GM06990 (cell line): ENCODE measurements around the gene SEMA4G.

Experiments
- DNase-seq: peaks from one replicate; pipeline ENCODE4 v3.0.0-alpha.2; 2011; ENCODE audit not compliant: insufficient read length; ENCODE audit errors: extremely low read depth
- H3K27me3 ChIP-seq: replicated peaks from 2 replicates; pipeline ENCODE4 v1.6.0; 2011; ENCODE audit warnings: low read length; ENCODE audit not compliant: control insufficient read depth, insufficient read depth
- H3K36me3 ChIP-seq: 2 replicates; pipeline ENCODE4 v1.5.1; 2011; ENCODE audit warnings: low read length; ENCODE audit not compliant: control insufficient read depth, insufficient read depth
- H3K4me3 ChIP-seq: replicated peaks from 2 replicates; pipeline ENCODE4 v1.5.1; 2011; ENCODE audit warnings: low read depth, mild to moderate bottlenecking, control low read depth, low read length
- TF ChIP-seq, protein P1 (sequence below): IDR thresholded peaks from 2 replicates; pipeline ENCODE4 v1.5.1; 2011; ENCODE audit warnings: low read length, control low read depth, mild to moderate bottlenecking, inconsistent platforms; ENCODE audit not compliant: insufficient read depth, poor library complexity, severe bottlenecking

The SEMA4G gene

GRCh38 chr10:101018118-101018599 is 48.9 kb downstream of the SEMA4G start:
- TF ChIP-seq, protein P1, sequence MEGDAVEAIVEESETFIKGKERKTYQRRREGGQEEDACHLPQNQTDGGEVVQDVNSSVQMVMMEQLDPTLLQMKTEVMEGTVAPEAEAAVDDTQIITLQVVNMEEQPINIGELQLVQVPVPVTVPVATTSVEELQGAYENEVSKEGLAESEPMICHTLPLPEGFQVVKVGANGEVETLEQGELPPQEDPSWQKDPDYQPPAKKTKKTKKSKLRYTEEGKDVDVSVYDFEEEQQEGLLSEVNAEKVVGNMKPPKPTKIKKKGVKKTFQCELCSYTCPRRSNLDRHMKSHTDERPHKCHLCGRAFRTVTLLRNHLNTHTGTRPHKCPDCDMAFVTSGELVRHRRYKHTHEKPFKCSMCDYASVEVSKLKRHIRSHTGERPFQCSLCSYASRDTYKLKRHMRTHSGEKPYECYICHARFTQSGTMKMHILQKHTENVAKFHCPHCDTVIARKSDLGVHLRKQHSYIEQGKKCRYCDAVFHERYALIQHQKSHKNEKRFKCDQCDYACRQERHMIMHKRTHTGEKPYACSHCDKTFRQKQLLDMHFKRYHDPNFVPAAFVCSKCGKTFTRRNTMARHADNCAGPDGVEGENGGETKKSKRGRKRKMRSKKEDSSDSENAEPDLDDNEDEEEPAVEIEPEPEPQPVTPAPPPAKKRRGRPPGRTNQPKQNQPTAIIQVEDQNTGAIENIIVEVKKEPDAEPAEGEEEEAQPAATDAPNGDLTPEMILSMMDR, result no peak
- H3K36me3 ChIP-seq, result no peaks in the 10 kb centered on the region
- H3K4me3 ChIP-seq, result no peak overlapping the region
- DNase-seq, result no peak
- H3K27me3 ChIP-seq, result peaks cover 2% of the 10 kb centered on the region

DNA sequence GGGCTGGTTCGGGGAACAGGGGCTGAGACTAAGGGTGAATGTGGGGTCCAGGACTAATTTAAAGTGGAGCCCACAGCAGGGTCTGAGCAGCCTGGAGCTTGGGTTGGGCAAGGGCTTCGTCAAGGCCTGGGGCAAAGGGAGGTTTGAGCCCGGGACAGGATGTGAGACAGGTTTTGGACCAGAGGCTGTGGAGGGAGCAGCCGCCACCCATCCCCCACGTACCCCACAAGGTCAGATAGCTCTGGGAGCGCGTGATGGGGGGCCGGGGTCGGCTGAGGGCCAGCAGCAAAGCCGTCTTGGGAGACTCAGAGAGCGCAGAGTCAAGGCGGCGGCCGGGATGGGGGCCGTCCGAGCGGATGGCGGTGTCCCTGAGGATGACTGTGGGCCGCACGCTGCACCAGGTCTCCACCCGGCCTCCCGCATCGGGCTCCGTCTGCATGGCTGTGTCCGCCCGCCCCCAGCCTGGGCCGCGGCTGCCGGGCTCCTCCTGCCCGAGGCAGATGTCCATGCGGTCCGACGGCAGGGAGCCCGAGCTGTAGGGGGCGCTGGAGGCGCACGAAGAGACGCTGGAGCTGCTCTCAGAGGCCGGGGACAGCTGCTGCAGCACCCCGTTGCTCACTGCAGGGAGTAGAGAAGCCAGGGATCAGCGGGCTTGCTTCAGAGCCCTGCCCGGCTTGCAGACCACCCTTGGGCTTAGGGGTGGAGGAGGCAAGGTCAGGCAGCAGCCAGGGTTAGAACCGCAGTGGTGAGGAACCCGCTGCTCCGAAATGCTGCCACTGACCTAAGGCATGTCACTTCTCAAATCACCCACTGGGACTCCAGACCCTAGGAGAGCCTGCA is 49.5 kb downstream of the SEMA4G start:
- TF ChIP-seq, protein P1, result peak; percentile 73
- peak; percentile 67 for DNase-seq
- Histone ChIP-seq H3K4me3 (no peak overlapping the region), H3K27me3 (peaks cover 2% of the 10 kb centered on the region), H3K36me3 (no peaks in the 10 kb centered on the region)
